Activated CD8-positive, alpha-beta memory T cell treated with anti-CD3 and anti-CD28 coated beads for 24 hours (primary cell): ENCODE data around the gene TMEM86A.
A peak's percentile ranks its signal among the peaks of the same experiment; 100 is the strongest.

Experiments used
- DNase-seq: peaks from one replicate; pipeline ENCODE4 v3.0.0-alpha.2; 2020

The TMEM86A gene

GRCh38 chr11:18727479-18728236 lies 29.1 kb downstream of the TMEM86A start:
- peak; percentile 78 for DNase-seq

- DNase-seq: no peak
Measured at GRCh38 chr11:18728658-18729057, 30.1 kb downstream of the TMEM86A start.

GRCh38 chr11:18729426-18729825 lies 30.8 kb downstream of the TMEM86A start:
- DNase-seq: no peak

- no peak for DNase-seq
Measured at GRCh38 chr11:18730020-18730419, 31.4 kb downstream of the TMEM86A start.

GRCh38 chr11:18731441-18731840 lies 32.9 kb downstream of the TMEM86A start:
- DNase-seq: no peak

GRCh38 chr11:18731949-18732821 lies 33.6 kb downstream of the TMEM86A start:
- peak; percentile 92 for DNase-seq

GRCh38 chr11:18733202-18733601 lies 34.6 kb downstream of the TMEM86A start:
- no peak for DNase-seq

- DNase-seq: no peak
Measured at GRCh38 chr11:18736590-18737148, 38.1 kb downstream of the TMEM86A start.

- no peak for DNase-seq
Measured at GRCh38 chr11:18737642-18738041, 39.1 kb downstream of the TMEM86A start.

- no peak for DNase-seq
Measured at GRCh38 chr11:18739685-18740084, 41.1 kb downstream of the TMEM86A start.

GRCh38 chr11:18741783-18742182 lies 43.2 kb downstream of the TMEM86A start:
- no peak for DNase-seq

- no peak for DNase-seq
Measured at GRCh38 chr11:18743365-18743764, 44.8 kb downstream of the TMEM86A start.

GRCh38 chr11:18743900-18744514 lies 45.4 kb downstream of the TMEM86A start:
- no peak for DNase-seq

- no peak for DNase-seq
Measured at GRCh38 chr11:18745251-18745650, 46.7 kb downstream of the TMEM86A start.

- no peak for DNase-seq
Measured at GRCh38 chr11:18748766-18749365, 50.3 kb downstream of the TMEM86A start.

- no peak for DNase-seq
Measured at GRCh38 chr11:18749681-18750319, 51.2 kb downstream of the TMEM86A start.

GRCh38 chr11:18750944-18751343 lies 52.4 kb downstream of the TMEM86A start:
- no peak for DNase-seq

- DNase-seq: no peak
Measured at GRCh38 chr11:18752502-18752901, 53.9 kb downstream of the TMEM86A start.

GRCh38 chr11:18754308-18754707 lies 55.7 kb downstream of the TMEM86A start:
- DNase-seq: no peak
